IPS-18c (cell line): ENCODE data around the gene SOHLH1.

ENCODE experiments used
- H3K4me3 ChIP-seq: 2 replicates; pipeline ENCODE4 v1.7.0; 2013; ENCODE audit warnings: low read depth, mild to moderate bottlenecking, low read length, moderate library complexity; ENCODE audit not compliant: insufficient read depth
- H3K9me3 ChIP-seq: one replicate; pipeline ENCODE4 v1.6.1; 2013; ENCODE audit warnings: mild to moderate bottlenecking, low read length, moderate library complexity; ENCODE audit not compliant: control insufficient read depth, insufficient read depth

Gene SOHLH1

GRCh38 chr9:135657416-135657815 is 41.9 kb downstream of the SOHLH1 start:
- H3K9me3 ChIP-seq, result peaks cover 10% of the 10 kb centered on the region

GRCh38 chr9:135655317-135655716 is 44.0 kb downstream of the SOHLH1 start:
- Histone ChIP-seq H3K4me3 (no peak overlapping the region), H3K9me3 (peaks cover 19% of the 10 kb centered on the region)

More at GRCh38 chr9:135657416-135657815, 41.9 kb downstream of the SOHLH1 start:
- no peak overlapping the region for H3K4me3 ChIP-seq

- H3K4me3 ChIP-seq, result no peak overlapping the region
- H3K9me3 ChIP-seq, result peaks cover 27% of the 10 kb centered on the region
Observed at GRCh38 chr9:135650408-135650807, 48.9 kb downstream of the SOHLH1 start.

GRCh38 chr9:135649508-135649907 is 49.8 kb downstream of the SOHLH1 start:
- H3K4me3 ChIP-seq, result no peak overlapping the region
- peaks cover 21% of the 10 kb centered on the region for H3K9me3 ChIP-seq

DNA sequence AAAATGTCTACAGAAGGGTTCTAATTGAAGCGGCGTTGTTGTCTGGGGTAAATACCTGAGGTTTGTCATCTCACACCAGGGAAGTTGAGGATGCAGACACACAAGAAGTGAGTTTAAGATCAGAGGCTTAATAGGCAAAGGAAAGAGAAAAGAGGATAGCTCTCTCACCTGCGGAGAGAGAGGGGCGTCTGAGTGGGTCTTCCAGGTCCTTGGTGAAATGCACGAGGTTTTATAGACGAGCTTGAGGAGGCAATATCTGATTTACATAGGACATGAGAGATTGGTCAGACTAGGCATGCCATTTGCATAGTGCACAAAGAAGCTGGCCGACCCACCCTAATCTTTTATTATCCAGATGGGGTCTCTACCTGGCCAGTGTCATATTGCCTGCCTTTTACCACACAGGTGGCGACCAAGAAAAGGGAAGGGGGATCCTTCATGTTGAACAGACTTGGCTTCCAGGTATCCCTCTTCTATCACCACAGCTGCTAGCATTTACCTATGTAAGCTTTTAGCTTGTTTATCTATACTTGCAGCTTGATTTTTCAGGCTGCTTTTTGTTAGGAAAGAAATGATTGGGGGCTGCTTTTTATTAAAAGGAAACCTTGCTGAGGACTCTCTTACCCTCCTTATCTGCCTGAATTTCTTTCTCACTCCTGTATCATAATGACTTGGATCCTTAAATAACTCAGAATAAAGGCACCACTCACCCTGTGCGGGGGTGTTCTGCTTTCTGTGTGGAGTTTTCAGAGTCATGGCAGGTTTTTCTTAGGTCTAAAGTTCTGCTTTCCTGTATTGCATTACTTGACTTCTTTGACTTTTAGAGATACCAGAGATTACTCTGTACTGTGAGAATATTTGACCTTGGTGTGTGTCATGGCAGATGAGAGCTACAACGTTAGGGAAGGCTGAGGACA is 50.5 kb downstream of the SOHLH1 start:
- Histone ChIP-seq H3K9me3 (peaks cover 21% of the 10 kb centered on the region), H3K4me3 (0 out of 2 replicates have a peak overlapping the region, but pooled peaks have one; percentile 4)

DNA sequence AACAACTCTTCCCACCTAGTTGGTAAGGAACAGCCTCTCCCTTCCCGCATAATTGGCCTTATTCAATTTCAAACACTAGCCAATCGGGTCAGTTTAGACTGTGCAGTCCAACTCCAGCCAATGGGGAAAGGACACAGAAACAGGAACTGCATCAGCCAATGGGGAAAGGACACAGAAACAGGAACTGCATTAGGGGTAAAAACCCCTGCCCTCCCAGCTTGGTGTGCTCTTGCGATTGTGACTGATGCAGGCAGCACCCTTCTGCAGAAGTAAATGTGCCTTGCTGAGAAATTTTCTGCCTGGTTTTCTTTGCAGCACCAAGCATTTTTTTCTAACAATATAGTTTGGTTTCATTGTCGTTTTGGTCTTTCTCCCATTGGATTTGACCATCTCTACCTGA is 51.4 kb downstream of the SOHLH1 start:
- Histone ChIP-seq H3K4me3 (no peak overlapping the region; the same call in 1 of the 2 replicates), H3K9me3 (peaks cover 21% of the 10 kb centered on the region)

GRCh38 chr9:135644631-135645218 is 54.6 kb downstream of the SOHLH1 start:
- no peak overlapping the region for H3K4me3 ChIP-seq
- H3K9me3 ChIP-seq, result peaks cover 10% of the 10 kb centered on the region
